A549 (cell line): ENCODE measurements around the gene TEKTIP1. TPM values are rescaled to one million over a fixed set of nuclear protein-coding genes. Genes with fewer than 3 reads are reported as not detected.

Experiments
- ATAC-seq, 2 experiments: fragments of 200-7000 bp in 1 of 2; fragments of >200 bp in 1 of 2; cut with Nextera tagmentation in 1 of 2; cut with Tn5 transposase in 1 of 2; 3 replicates each; pipeline versions ENCODE4 v1.8.0 to v1.9.1; 2018 to 2020; ENCODE audit warnings: mild to moderate bottlenecking in 1 of 2, moderate library complexity in 1 of 2
- CTCF ChIA-PET: fragments of 300-600 bp; sonication (Branson Sonifier 250); formaldehyde crosslinking; extraction: SDS; loops from one replicate; lab custom pipeline; 2021; ENCODE audit warnings: antibody characterized with exemption, inconsistent platforms; lab: Yijun Ruan, JAX
- POLR2A ChIA-PET: fragments of 350-600 bp; formaldehyde crosslinking; extraction: SDS; loops from one replicate; lab custom pipeline; 2021; ENCODE audit warnings: antibody characterized with exemption, inconsistent platforms; lab: Yijun Ruan, JAX
- DNase-seq, 2 experiments: peaks; one replicate each; pipeline versions ENCODE4 v3.0.0 to v3.0.0-alpha.2; 2011 to 2016; ENCODE audit warnings: low read depth in 1 of 2, low spot score in 1 of 2
- FAIRE-seq: peaks from 2 replicates; lab custom pipeline; 2011; peaks lifted over from hg19 to GRCh38; lab: Jason Lieb, UNC
- H3K27ac ChIP-seq, 2 experiments: fragments of >200 bp; sonication (Bioruptor Twin); formaldehyde crosslinking; 3 replicates each; pipeline ENCODE4 v1.5.1; 2016 to 2017
- H3K4me1 ChIP-seq: fragments of >200 bp; sonication (Bioruptor Twin); formaldehyde crosslinking; 3 replicates; pipeline ENCODE4 v1.6.1; 2016
- H3K4me2 ChIP-seq: fragments of >200 bp; sonication (Bioruptor Twin); formaldehyde crosslinking; 3 replicates; pipeline ENCODE4 v1.6.1; 2016
- H3K4me3 ChIP-seq: fragments of >200 bp; sonication (Bioruptor Twin); formaldehyde crosslinking; 3 replicates; pipeline ENCODE4 v1.5.1; 2016
- H3K9me3 ChIP-seq: fragments of >200 bp; sonication (Bioruptor Twin); formaldehyde crosslinking; 3 replicates; pipeline ENCODE4 v1.6.1; 2016
- BHLHE40 ChIP-seq: IDR thresholded peaks from 2 replicates; pipeline ENCODE4 v1.6.1; 2012; ENCODE audit warnings: low read depth, low read length, inconsistent platforms
- CBX8 ChIP-seq: fragments of 200-600 bp; sonication (generic); IDR thresholded peaks from 2 replicates; pipeline ENCODE4 v1.6.1; 2016
- CHD4 ChIP-seq: fragments of 200-600 bp; sonication (generic); IDR thresholded peaks from 2 replicates; pipeline ENCODE4 v1.6.1; 2016; ENCODE audit warnings: antibody characterized with exemption, mild to moderate bottlenecking, borderline replicate concordance
- EHMT2 ChIP-seq: fragments of 200-600 bp; sonication (generic); IDR thresholded peaks from 2 replicates; pipeline ENCODE4 v1.6.1; 2016; ENCODE audit warnings: antibody characterized with exemption, low read depth, mild to moderate bottlenecking, moderate library complexity
- ESRRA ChIP-seq: fragments of 150-350 bp; IDR thresholded peaks from 2 replicates; pipeline ENCODE4 v1.6.1; 2014; ENCODE audit warnings: mild to moderate bottlenecking, low read length, borderline replicate concordance
- FOSL2 ChIP-seq, 2 experiments: fragments of 450-650 bp in 1 of 2; fragments of >200 bp in 1 of 2; sonication (Bioruptor Twin) in 1 of 2; formaldehyde crosslinking; IDR thresholded peaks; 2 replicates each; pipeline versions ENCODE4 v1.5.0 to v1.6.1; 2016 to 2020; ENCODE audit warnings: mild to moderate bottlenecking in 1 of 2, moderate library complexity in 1 of 2
- GATA3 ChIP-seq: IDR thresholded peaks from 2 replicates; pipeline ENCODE4 v1.6.1; 2012; ENCODE audit warnings: borderline replicate concordance
- HOXA7 ChIP-seq: fragments of 250-450 bp; sonication (Bioruptor Pico); IDR thresholded peaks from 2 replicates; pipeline ENCODE4 v1.5.0; 2020; ENCODE audit warnings: mild to moderate bottlenecking, moderate library complexity
- KDM1A ChIP-seq: fragments of 200-600 bp; sonication (generic); IDR thresholded peaks from 2 replicates; pipeline ENCODE4 v1.6.1; 2016; ENCODE audit warnings: low read depth, mild to moderate bottlenecking
- KDM5A ChIP-seq: fragments of 200-600 bp; sonication (generic); IDR thresholded peaks from 2 replicates; pipeline ENCODE4 v1.6.1; 2016; ENCODE audit warnings: antibody characterized with exemption, mild to moderate bottlenecking
- POLR2AphosphoS2 ChIP-seq: conservative IDR thresholded peaks from 2 replicates; pipeline ENCODE4 v1.6.1; 2012; ENCODE audit warnings: low read length, improper control_type of control experiment, inconsistent platforms
- RARB ChIP-seq: fragments of 250-450 bp; sonication (Bioruptor Pico); IDR thresholded peaks from 2 replicates; pipeline ENCODE4 v1.8.0; 2021; ENCODE audit warnings: mild to moderate bottlenecking, moderate library complexity
- RCOR1 ChIP-seq: fragments of 150-350 bp; IDR thresholded peaks from 2 replicates; pipeline ENCODE4 v1.6.1; 2014; ENCODE audit warnings: antibody characterized with exemption, low read length, low read depth
- WGBS: methylation state at CpG from one replicate; pipeline ENCODE4 v1.1.6; 2017; ENCODE audit errors: missing lambda C conversion rate; 5-methylcytosine and 5-hydroxymethylcytosine counted together
- polyA plus RNA-seq, 4 experiments: library from polyadenylated mRNA; depleted of rRNA in 3 of 4; stranded (reverse); fragments of >200 nt; fragmentation: RNase III in 1 of 4; extraction: RNeasy Plus Mini Kit Qiagen cat#74134 plus additional on column Dnase treatment in 1 of 4; gene quantifications; 2 replicates in 3 of 4; 3 replicates in 1 of 4; pipeline ENCODE4 v1.2.3, GENCODE V29; 2011 to 2017
- TF ChIP-seq, protein P1 (sequence below): IDR thresholded peaks from 2 replicates; pipeline ENCODE4 v1.6.1; 2012
- TF ChIP-seq, protein P2 (sequence below): fragments of 250-450 bp; sonication (Bioruptor Pico); IDR thresholded peaks from 2 replicates; pipeline ENCODE4 v1.5.0; 2021; ENCODE audit warnings: mild to moderate bottlenecking, moderate library complexity, borderline replicate concordance
- TF ChIP-seq, protein P3 (sequence below): fragments of >200 bp; sonication (Bioruptor Twin); formaldehyde crosslinking; IDR thresholded peaks from 2 replicates; pipeline ENCODE4 v1.6.1; 2016

The TEKTIP1 gene
- polyA plus RNA-seq, 2 of the 4 experiments (the other 2 are of a cell fraction), result not detected

DNA sequence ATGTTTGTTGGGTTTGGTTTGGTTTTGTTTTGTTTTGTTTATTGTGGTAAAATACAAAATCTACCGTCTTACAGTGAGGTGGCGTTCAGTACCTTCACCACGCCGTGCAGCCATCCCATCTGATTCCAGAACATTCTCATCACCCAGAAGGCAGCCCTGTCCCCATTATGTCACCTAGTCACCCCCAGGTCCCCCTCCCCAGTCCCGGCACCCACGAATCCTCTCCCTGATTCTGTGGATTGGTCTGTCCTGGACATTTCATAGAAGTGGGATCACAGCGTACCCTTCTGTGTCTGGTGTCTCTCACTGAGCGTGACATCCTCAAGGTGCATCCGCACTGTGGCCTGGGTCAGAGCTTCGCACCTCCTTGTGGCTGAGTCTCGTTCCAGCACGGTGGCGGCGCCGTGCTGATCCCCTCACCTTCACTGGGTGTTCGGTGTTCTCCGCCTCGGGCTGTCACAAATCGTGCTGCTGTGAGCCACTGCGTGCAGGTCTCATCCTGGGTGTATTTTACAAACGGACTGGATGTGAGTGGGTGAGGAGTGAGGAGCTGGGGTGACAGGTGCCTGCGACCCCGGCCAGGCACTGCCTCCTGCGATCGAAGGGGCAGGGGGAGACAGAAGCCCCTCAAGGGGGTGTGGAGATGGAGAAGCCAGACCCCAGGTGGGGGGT is 580 bp upstream of the TEKTIP1 start:
- no peaks in the 10 kb centered on the region for H3K9me3 ChIP-seq
- FAIRE-seq (no peak), DNase-seq (no peak), ATAC-seq (peak; percentile 11 to 14; a peak in 4 of 6 replicates)
- CTCF ChIA-PET, result interaction anchor here (0.5 to 1.5 kb wide), 2 partner anchors 37 to 58 kb away, joined by 3 to 6 read pairs; no protein-coding TSS in a partner anchor
- POLR2A ChIA-PET, result no interaction called here
- TF ChIP-seq KDM5A, result no peak
- TF ChIP-seq, protein P1, sequence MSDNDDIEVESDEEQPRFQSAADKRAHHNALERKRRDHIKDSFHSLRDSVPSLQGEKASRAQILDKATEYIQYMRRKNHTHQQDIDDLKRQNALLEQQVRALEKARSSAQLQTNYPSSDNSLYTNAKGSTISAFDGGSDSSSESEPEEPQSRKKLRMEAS, result no peak
- TF ChIP-seq POLR2AphosphoS2, result 0 out of 2 replicates have a peak, but pooled peaks have one; percentile 35
- TF ChIP-seq, protein P2, sequence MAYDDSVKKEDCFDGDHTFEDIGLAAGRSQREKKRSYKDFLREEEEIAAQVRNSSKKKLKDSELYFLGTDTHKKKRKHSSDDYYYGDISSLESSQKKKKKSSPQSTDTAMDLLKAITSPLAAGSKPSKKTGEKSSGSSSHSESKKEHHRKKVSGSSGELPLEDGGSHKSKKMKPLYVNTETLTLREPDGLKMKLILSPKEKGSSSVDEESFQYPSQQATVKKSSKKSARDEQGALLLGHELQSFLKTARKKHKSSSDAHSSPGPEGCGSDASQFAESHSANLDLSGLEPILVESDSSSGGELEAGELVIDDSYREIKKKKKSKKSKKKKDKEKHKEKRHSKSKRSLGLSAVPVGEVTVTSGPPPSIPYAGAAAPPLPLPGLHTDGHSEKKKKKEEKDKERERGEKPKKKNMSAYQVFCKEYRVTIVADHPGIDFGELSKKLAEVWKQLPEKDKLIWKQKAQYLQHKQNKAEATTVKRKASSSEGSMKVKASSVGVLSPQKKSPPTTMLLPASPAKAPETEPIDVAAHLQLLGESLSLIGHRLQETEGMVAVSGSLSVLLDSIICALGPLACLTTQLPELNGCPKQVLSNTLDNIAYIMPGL (CRISPR knock-in tag), result no peak
- TF ChIP-seq, protein P3, sequence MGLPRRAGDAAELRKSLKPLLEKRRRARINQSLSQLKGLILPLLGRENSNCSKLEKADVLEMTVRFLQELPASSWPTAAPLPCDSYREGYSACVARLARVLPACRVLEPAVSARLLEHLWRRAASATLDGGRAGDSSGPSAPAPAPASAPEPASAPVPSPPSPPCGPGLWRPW, result no peak
- no peak for TF ChIP-seq HOXA7 (CRISPR knock-in tag)
- no peak for TF ChIP-seq GATA3
- WGBS, result 88% methylated on average over 11 of the region's 25 CpGs
- no peak overlapping the region for H3K4me2 ChIP-seq
- no peaks in the 10 kb centered on the region for H3K4me1 ChIP-seq
- H3K27ac ChIP-seq, result no peak overlapping the region
- H3K4me3 ChIP-seq, result no peak overlapping the region

DNA sequence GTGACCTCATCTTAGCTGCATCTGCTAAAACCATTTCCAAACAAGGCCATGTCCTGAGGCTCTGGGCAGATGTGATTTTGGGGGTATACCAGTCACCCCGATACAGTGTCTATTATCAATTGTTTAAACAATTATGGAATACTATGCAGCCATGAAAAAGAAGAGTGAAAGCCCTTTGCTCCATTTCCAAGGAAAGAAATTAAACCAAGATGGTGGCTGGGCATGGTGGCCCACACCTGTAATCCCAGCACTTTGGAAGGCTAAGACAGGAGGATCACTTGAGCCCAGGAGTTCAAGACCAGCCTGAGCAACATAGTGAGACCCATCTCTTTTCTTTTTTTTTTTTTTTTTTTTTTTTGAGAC is 763 bp downstream of the TEKTIP1 start:
- no peak for FAIRE-seq
- 84% methylated on average over 1 of the region's 1 CpG for WGBS
- CTCF ChIA-PET, result interaction anchor here (0.6 to 2.8 kb wide), 3 partner anchors 17 to 81 kb away, joined by 3 to 11 read pairs (median 5); partner anchors contain the start of gene MFSD12
- no peak overlapping the region for H3K27ac ChIP-seq
- no peak for ATAC-seq
- DNase-seq, result no peak
- no peaks in the 10 kb centered on the region for H3K4me1 ChIP-seq
- no peak overlapping the region for H3K4me2 ChIP-seq
- no peak overlapping the region for H3K4me3 ChIP-seq
- no peaks in the 10 kb centered on the region for H3K9me3 ChIP-seq
- POLR2A ChIA-PET, result no interaction called here
- peak; percentile 65; the same call in 1 of the 2 replicates for TF ChIP-seq KDM1A
- no peak for TF ChIP-seq EHMT2

DNA sequence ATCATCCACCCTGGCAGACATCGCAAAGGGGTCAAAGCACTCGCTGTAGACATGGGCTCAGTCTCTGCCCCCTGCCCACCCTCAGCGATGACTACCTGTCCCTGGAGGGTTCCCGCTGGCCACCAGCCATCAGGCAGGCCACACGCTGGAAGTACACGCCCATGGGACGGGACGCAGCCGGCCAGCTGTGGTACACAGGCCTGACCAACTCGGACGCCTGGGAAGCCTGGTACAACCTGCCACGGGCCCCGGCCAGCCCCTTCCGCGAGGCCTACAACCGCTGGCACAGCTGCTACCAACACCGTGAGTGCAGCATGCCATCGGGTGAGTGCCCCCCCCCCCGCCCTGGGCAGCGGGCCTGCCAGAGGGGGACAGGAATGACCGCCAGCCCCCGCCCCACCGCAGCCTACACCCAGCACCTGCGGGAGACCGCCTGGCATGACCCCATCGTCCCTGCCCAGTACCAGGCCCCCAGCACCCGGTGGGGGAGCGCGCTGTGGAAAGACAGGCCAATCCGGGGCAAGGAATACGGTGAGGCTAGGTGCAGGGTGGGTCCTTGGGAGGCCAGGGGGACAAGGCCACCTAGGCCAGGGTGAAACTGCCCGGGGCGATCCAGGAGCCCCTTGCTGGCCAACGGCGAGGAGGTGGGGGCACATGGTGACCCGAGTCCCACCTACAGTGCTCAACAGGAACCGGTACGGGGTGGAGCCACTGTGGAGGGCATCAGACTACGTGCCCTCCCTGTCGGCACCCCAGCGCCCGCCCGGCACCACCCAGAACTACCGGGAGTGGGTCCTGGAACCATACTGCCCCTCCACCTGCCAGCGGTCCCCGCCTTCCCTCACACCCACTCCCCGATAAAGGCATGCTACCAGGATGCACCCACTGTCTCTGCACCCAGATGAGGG is 4.4 kb downstream of the TEKTIP1 start:
- WGBS, result 87% methylated on average over 8 of the region's 47 CpGs
- FAIRE-seq (no peak), ATAC-seq (no peak)

DNA sequence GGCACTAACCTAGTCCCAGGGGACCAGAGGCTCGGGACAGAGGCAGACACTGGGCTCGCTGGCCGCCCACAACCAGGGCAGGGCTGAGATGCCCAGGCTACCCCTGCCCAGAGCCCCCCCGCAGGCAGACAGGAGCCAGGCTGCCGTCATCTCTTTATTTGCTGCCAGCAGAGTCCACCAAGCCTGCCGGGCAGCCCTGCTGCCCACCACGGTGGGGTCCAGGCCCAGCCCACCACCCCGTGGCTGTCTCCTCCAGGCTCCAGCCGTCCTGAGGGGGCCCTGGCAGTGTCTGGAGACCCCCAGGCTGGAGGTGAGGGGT is 5.0 kb downstream of the TEKTIP1 start:
- CTCF ChIA-PET, result interaction anchor here (1.0 to 6.6 kb wide), 9 partner anchors 12 to 81 kb away, joined by 3 to 100 read pairs (median 10); partner anchors contain the start of genes HMG20B and MFSD12
- no peak for ATAC-seq
- TF ChIP-seq RARB (CRISPR knock-in tag), result no peak
- TF ChIP-seq, all 56 proteins: peak for 0
- DNase-seq, result no peak
- H3K27ac ChIP-seq, result no peak overlapping the region
- H3K4me1 ChIP-seq, result no peaks in the 10 kb centered on the region
- 63% methylated on average over 3 of the region's 9 CpGs for WGBS
- no peaks in the 10 kb centered on the region for H3K9me3 ChIP-seq
- H3K4me3 ChIP-seq, result no peak overlapping the region
- no peak overlapping the region for H3K4me2 ChIP-seq
- FAIRE-seq, result no peak
- POLR2A ChIA-PET, result no interaction called here

More for the DNA sequence above, 4.4 kb downstream of the TEKTIP1 start:
- H3K4me1 ChIP-seq, result no peaks in the 10 kb centered on the region
- H3K9me3 ChIP-seq, result no peaks in the 10 kb centered on the region
- no peak for TF ChIP-seq FOSL2 (IDR thresholded peaks at IDR 0.05)
- no peak for TF ChIP-seq FOSL2 (CRISPR knock-in tag; IDR thresholded peaks at IDR 0.05)
- TF ChIP-seq RCOR1, result no peak
- TF ChIP-seq BHLHE40, result no peak
- no peak for TF ChIP-seq CBX8
- no peak for TF ChIP-seq ESRRA
- TF ChIP-seq CHD4, result no peak
- TF ChIP-seq, all 56 proteins: peak for 0
- Histone ChIP-seq H3K27ac (no peak overlapping the region), H3K4me2 (no peak overlapping the region), H3K4me3 (no peak overlapping the region)
- no peak for DNase-seq
- POLR2A ChIA-PET, result no interaction called here
- CTCF ChIA-PET, result interaction anchor here (0.9 to 6.6 kb wide), 5 partner anchors 13 to 76 kb away, joined by 4 to 100 read pairs (median 16); partner anchors contain the start of genes HMG20B and MFSD12
